ENCODE results near the gene ZNF280A.

DNA sequence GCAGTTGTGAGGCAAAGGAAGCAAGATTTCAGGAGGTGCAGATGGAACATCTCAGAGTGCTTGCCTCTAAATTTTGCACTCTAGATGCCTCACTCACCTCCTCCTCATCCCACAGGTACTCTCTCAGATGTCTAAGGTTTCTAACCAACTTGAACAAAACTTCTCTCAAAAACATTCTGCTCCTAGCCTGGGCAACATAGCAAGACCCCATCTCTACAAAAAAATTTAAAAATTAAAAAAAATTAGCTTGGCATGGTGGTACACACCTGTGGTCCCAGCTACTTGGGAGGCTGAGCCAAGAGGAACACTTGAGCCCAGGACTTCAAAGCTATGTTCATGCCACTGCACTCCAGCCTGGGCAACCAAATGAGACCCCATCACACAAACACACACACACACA lies 4.2 kb downstream of the ZNF280A start:
- TF ChIP-seq, protein P1, sequence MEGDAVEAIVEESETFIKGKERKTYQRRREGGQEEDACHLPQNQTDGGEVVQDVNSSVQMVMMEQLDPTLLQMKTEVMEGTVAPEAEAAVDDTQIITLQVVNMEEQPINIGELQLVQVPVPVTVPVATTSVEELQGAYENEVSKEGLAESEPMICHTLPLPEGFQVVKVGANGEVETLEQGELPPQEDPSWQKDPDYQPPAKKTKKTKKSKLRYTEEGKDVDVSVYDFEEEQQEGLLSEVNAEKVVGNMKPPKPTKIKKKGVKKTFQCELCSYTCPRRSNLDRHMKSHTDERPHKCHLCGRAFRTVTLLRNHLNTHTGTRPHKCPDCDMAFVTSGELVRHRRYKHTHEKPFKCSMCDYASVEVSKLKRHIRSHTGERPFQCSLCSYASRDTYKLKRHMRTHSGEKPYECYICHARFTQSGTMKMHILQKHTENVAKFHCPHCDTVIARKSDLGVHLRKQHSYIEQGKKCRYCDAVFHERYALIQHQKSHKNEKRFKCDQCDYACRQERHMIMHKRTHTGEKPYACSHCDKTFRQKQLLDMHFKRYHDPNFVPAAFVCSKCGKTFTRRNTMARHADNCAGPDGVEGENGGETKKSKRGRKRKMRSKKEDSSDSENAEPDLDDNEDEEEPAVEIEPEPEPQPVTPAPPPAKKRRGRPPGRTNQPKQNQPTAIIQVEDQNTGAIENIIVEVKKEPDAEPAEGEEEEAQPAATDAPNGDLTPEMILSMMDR (IDR thresholded peaks at IDR 0.05), result no peak
- TF ChIP-seq POLR2A (IDR thresholded peaks at IDR 0.05), result no peak

Measured in ovary (tissue), 3 donors.